SK-N-SH (cell line): ENCODE data around the gene CDHR3.

ENCODE experiments used
- CHD2 ChIP-seq: fragments of 150-350 bp; IDR thresholded peaks from 2 replicates; pipeline ENCODE4 v1.6.1; 2018; ENCODE audit warnings: low read length; ENCODE audit not compliant: partially characterized antibody
- EZH2phosphoT487 ChIP-seq: fragments of 200-600 bp; sonication (generic); IDR thresholded peaks from 2 replicates; pipeline ENCODE4 v1.6.1; 2017; ENCODE audit warnings: low read depth, mixed run types, mild to moderate bottlenecking, antibody characterized with exemption, moderate library complexity, borderline replicate concordance
- POLR2AphosphoS5 ChIP-seq: IDR thresholded peaks from 2 replicates; pipeline ENCODE4 v1.6.1; 2012; ENCODE audit warnings: low read depth, low read length
- RAD21 ChIP-seq: IDR thresholded peaks from 2 replicates; pipeline ENCODE4 v1.6.1; 2012; ENCODE audit warnings: mild to moderate bottlenecking, low read length
- SIN3A ChIP-seq: IDR thresholded peaks from 2 replicates; pipeline ENCODE4 v1.6.1; 2012; ENCODE audit warnings: low read depth, mild to moderate bottlenecking, low read length, moderate library complexity, borderline replicate concordance
- SMC3 ChIP-seq: IDR thresholded peaks from 2 replicates; pipeline ENCODE4 v1.6.1; 2012; ENCODE audit warnings: low read depth, low read length, improper control_type of control experiment
- TCF12 ChIP-seq: IDR thresholded peaks from 2 replicates; pipeline ENCODE4 v1.4.0; 2012
- TF ChIP-seq, protein P1 (sequence below): fragments of 200-600 bp; sonication (generic); IDR thresholded peaks from 2 replicates; pipeline ENCODE4 v1.6.1; 2017; ENCODE audit warnings: antibody characterized with exemption, mild to moderate bottlenecking, moderate library complexity
- TF ChIP-seq, protein P2 (sequence below): IDR thresholded peaks from 2 replicates; pipeline ENCODE4 v1.4.0; 2012; ENCODE audit warnings: low read depth
- TF ChIP-seq, protein P3 (sequence below): IDR thresholded peaks from 2 replicates; pipeline ENCODE4 v1.6.1; 2012; ENCODE audit warnings: mild to moderate bottlenecking, low read depth, low read length, moderate library complexity

GRCh38 chr7:106038289-106038688 is 75.2 kb downstream of the CDHR3 start:
- TF ChIP-seq, protein P1, sequence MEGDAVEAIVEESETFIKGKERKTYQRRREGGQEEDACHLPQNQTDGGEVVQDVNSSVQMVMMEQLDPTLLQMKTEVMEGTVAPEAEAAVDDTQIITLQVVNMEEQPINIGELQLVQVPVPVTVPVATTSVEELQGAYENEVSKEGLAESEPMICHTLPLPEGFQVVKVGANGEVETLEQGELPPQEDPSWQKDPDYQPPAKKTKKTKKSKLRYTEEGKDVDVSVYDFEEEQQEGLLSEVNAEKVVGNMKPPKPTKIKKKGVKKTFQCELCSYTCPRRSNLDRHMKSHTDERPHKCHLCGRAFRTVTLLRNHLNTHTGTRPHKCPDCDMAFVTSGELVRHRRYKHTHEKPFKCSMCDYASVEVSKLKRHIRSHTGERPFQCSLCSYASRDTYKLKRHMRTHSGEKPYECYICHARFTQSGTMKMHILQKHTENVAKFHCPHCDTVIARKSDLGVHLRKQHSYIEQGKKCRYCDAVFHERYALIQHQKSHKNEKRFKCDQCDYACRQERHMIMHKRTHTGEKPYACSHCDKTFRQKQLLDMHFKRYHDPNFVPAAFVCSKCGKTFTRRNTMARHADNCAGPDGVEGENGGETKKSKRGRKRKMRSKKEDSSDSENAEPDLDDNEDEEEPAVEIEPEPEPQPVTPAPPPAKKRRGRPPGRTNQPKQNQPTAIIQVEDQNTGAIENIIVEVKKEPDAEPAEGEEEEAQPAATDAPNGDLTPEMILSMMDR: no peak
- TF ChIP-seq CHD2: no peak
- TF ChIP-seq POLR2AphosphoS5: no peak
- TF ChIP-seq, protein P2, sequence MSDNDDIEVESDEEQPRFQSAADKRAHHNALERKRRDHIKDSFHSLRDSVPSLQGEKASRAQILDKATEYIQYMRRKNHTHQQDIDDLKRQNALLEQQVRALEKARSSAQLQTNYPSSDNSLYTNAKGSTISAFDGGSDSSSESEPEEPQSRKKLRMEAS: no peak
- TF ChIP-seq SIN3A: no peak
- TF ChIP-seq RAD21: no peak
- no peak for TF ChIP-seq EZH2phosphoT487
- no peak for TF ChIP-seq SMC3
- no peak for TF ChIP-seq TCF12
- TF ChIP-seq, protein P3, sequence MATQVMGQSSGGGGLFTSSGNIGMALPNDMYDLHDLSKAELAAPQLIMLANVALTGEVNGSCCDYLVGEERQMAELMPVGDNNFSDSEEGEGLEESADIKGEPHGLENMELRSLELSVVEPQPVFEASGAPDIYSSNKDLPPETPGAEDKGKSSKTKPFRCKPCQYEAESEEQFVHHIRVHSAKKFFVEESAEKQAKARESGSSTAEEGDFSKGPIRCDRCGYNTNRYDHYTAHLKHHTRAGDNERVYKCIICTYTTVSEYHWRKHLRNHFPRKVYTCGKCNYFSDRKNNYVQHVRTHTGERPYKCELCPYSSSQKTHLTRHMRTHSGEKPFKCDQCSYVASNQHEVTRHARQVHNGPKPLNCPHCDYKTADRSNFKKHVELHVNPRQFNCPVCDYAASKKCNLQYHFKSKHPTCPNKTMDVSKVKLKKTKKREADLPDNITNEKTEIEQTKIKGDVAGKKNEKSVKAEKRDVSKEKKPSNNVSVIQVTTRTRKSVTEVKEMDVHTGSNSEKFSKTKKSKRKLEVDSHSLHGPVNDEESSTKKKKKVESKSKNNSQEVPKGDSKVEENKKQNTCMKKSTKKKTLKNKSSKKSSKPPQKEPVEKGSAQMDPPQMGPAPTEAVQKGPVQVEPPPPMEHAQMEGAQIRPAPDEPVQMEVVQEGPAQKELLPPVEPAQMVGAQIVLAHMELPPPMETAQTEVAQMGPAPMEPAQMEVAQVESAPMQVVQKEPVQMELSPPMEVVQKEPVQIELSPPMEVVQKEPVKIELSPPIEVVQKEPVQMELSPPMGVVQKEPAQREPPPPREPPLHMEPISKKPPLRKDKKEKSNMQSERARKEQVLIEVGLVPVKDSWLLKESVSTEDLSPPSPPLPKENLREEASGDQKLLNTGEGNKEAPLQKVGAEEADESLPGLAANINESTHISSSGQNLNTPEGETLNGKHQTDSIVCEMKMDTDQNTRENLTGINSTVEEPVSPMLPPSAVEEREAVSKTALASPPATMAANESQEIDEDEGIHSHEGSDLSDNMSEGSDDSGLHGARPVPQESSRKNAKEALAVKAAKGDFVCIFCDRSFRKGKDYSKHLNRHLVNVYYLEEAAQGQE: no peak
